GM23248 (cell line): ENCODE measurements around the gene DLEU7. TPM values are rescaled to one million over a fixed set of nuclear protein-coding genes. Genes with fewer than 3 reads are reported as not detected.

Source experiments
- DNase-seq: peaks from one replicate; pipeline ENCODE4 v3.0.0-alpha.2; 2015
- H2AFZ ChIP-seq: fragments of 200-600 bp; sonication (generic); 2 replicates; pipeline ENCODE4 v1.6.1; 2016; ENCODE audit warnings: antibody characterized with exemption
- H3F3A ChIP-seq: fragments of 200-600 bp; sonication (generic); 2 replicates; pipeline ENCODE4 v1.6.1; 2016; ENCODE audit warnings: mild to moderate bottlenecking, antibody characterized with exemption, mixed run types; ENCODE audit not compliant: insufficient read depth
- H3K27ac ChIP-seq: fragments of 200-600 bp; sonication (generic); 2 replicates; pipeline ENCODE4 v1.5.1; 2016; ENCODE audit warnings: mild to moderate bottlenecking
- H3K27me3 ChIP-seq: fragments of 200-600 bp; sonication (generic); replicated peaks from 2 replicates; pipeline ENCODE4 v1.6.1; 2016; ENCODE audit warnings: mild to moderate bottlenecking; ENCODE audit not compliant: insufficient read depth
- H3K36me3 ChIP-seq: fragments of 200-600 bp; sonication (generic); 2 replicates; pipeline ENCODE4 v1.6.1; 2016; ENCODE audit warnings: low read depth, mild to moderate bottlenecking
- H3K4me1 ChIP-seq: fragments of 200-600 bp; sonication (generic); 2 replicates; pipeline ENCODE4 v1.6.1; 2016; ENCODE audit warnings: mild to moderate bottlenecking; ENCODE audit not compliant: insufficient read depth
- H3K4me2 ChIP-seq: fragments of 200-600 bp; sonication (generic); one replicate; pipeline ENCODE4 v1.6.1; 2016; ENCODE audit warnings: mild to moderate bottlenecking; ENCODE audit not compliant: unreplicated experiment
- H3K4me3 ChIP-seq: fragments of 200-600 bp; sonication (generic); 2 replicates; pipeline ENCODE4 v1.5.1; 2016; ENCODE audit warnings: mild to moderate bottlenecking
- H3K79me2 ChIP-seq: fragments of 200-600 bp; sonication (generic); 2 replicates; pipeline ENCODE4 v1.6.1; 2016; ENCODE audit warnings: mild to moderate bottlenecking; ENCODE audit not compliant: insufficient read depth
- H3K9ac ChIP-seq: fragments of 200-600 bp; sonication (generic); 2 replicates; pipeline ENCODE4 v1.6.1; 2016; ENCODE audit warnings: mild to moderate bottlenecking
- H3K9me2 ChIP-seq: fragments of 200-600 bp; sonication (generic); 2 replicates; pipeline ENCODE4 v1.6.1; 2016; ENCODE audit warnings: mixed run types, mild to moderate bottlenecking, moderate library complexity; ENCODE audit not compliant: insufficient read depth
- H3K9me3 ChIP-seq: fragments of 200-600 bp; sonication (generic); one replicate; pipeline ENCODE4 v1.6.1; 2017; ENCODE audit warnings: low read depth
- H4K20me1 ChIP-seq: fragments of 200-600 bp; sonication (generic); 2 replicates; pipeline ENCODE4 v1.6.0; 2016; ENCODE audit not compliant: insufficient read depth
- EZH2 ChIP-seq: fragments of 200-600 bp; sonication (generic); IDR thresholded peaks from 2 replicates; pipeline ENCODE4 v1.6.1; 2018; ENCODE audit warnings: antibody characterized with exemption, mild to moderate bottlenecking; ENCODE audit not compliant: insufficient read depth, poor library complexity, severe bottlenecking
- EZH2phosphoT487 ChIP-seq: fragments of 200-600 bp; sonication (generic); IDR thresholded peaks from 2 replicates; pipeline ENCODE4 v1.6.1; 2018; ENCODE audit warnings: antibody characterized with exemption, moderate library complexity, mild to moderate bottlenecking, low read depth; ENCODE audit not compliant: insufficient read depth
- WGBS, 2 experiments: methylation state at CpG; one replicate each; pipeline ENCODE4 v1.1.6; 2015 to 2017; ENCODE audit warnings: low lambda C conversion rate in 2 of 2, low coverage in 1 of 2; ENCODE audit errors: missing lambda C conversion rate in 2 of 2; 5-methylcytosine and 5-hydroxymethylcytosine counted together
- in situ Hi-C: fragments of 300-500 bp; cut with MboI; formaldehyde crosslinking; loops from 2 replicates; pipeline ENCODE4 v1.15.0; 2020
- polyA plus RNA-seq: library from polyadenylated mRNA; unstranded; fragments of >200 nt; fragmentation: Nextera tagmentation; extraction: Ambion mirVana; gene quantifications from 2 replicates; pipeline ENCODE4 v1.2.1, GENCODE V29; 2016
- total RNA-seq: library from RNA; depleted of rRNA; stranded (reverse); fragments of >200 nt; shearing (Covaris generic); gene quantifications from 2 replicates; pipeline ENCODE4 v1.2.3, GENCODE V29; 2014

The DLEU7 gene
- total and polyA plus RNA-seq, 2 experiments from 2014 or later: not detected

DNA sequence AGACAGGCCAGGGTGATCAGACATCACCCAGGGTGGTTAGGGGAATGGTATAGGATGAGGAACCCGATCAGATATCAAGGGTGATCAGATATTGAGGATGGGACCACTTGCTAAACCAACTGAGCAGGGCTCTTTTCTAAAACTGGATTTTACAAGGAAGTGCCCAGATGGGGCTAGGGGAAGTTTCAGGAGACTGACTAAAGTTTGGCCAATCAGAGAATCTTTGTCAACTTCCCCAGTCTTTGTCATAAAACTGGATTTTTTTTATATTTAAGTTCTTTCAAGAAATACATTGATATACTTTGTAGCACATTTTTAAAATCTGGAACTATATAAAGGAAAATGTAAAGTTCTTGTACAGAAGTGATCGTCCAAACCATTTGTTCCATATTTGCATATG, 30.5 kb upstream of the DLEU7 start:
- Histone ChIP-seq H3F3A (no peaks in the 10 kb centered on the region), H3K36me3 (no peaks in the 10 kb centered on the region), H2AFZ (no peak overlapping the region), H3K9me3 (no peaks in the 10 kb centered on the region), H3K27me3 (0 out of 2 replicates have a peak, but pooled peaks cover 4% of the 10 kb centered on the region), H3K9me2 (no peaks in the 10 kb centered on the region), H3K9ac (no peak overlapping the region), H3K4me2 (no peak overlapping the region), H3K27ac (no peak overlapping the region), H3K79me2 (no peaks in the 10 kb centered on the region), H3K4me3 (no peak overlapping the region), H3K4me1 (no peaks in the 10 kb centered on the region), H4K20me1 (no peaks in the 10 kb centered on the region)
- 79 to 90% methylated on average over 2 of the region's 2 CpGs for WGBS, 2 experiments
- DNase-seq: no peak
- TF ChIP-seq EZH2phosphoT487: no peak
- TF ChIP-seq EZH2: no peak
- in situ Hi-C loops: no loop called here

DNA sequence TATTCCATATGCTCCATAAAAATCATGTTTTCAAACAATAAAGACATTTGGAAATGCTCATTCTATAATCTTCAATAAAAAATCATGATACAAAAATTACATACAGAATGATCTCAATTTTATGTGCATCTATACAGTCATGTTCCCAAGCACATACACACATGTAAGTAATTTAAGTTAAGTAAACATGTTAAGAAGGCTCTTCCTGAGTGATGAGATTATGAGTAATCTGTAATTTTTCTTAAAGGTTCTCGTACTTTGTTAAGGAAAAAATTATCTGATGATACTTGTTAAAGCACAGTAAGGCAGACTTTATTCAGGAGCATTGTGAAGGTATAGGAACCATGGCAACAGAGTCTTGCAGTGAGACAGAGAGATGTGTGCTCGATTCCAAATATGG, 30.0 kb upstream of the DLEU7 start:
- Histone ChIP-seq H3K4me2 (no peak overlapping the region), H3F3A (no peaks in the 10 kb centered on the region), H2AFZ (no peak overlapping the region), H3K4me1 (no peaks in the 10 kb centered on the region), H3K9me3 (no peaks in the 10 kb centered on the region), H3K27ac (no peak overlapping the region), H3K27me3 (0 out of 2 replicates have a peak, but pooled peaks cover under 1% of the 10 kb centered on the region), H3K79me2 (no peaks in the 10 kb centered on the region), H3K9ac (no peak overlapping the region), H3K36me3 (no peaks in the 10 kb centered on the region), H4K20me1 (no peaks in the 10 kb centered on the region), H3K4me3 (no peak overlapping the region), H3K9me2 (no peaks in the 10 kb centered on the region)
- 21 to 30% methylated on average over 2 of the region's 2 CpGs for WGBS, 2 experiments
- in situ Hi-C loops: no loop called here
- no peak for TF ChIP-seq EZH2
- TF ChIP-seq EZH2phosphoT487: no peak
- peak; percentile 25 for DNase-seq

DNA sequence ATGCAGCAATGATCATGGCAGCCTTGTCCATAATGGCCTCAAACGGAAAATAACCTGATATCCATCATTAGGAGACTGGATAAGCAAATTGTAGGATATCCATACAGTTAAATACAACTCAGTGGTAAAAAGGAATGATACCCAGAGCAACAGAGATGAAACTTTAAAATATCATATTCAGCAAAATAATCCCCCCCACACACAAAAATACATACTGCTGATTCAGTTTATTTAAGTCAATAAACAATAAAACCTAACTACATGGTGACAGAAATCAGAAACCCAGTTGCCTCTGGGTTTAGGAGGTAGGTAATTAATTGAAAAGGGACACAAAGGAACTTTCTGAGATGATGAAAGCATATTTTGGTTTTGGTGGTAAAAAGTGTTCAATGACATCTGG, 27.9 kb upstream of the DLEU7 start:
- H3K4me2 ChIP-seq: no peak overlapping the region
- no peaks in the 10 kb centered on the region for H4K20me1 ChIP-seq
- H3K36me3 ChIP-seq: no peaks in the 10 kb centered on the region
- no peaks in the 10 kb centered on the region for H3K9me3 ChIP-seq
- H3F3A ChIP-seq: no peaks in the 10 kb centered on the region
- no peaks in the 10 kb centered on the region for H3K27me3 ChIP-seq
- H3K4me1 ChIP-seq: no peaks in the 10 kb centered on the region
- no peaks in the 10 kb centered on the region for H3K79me2 ChIP-seq
- H3K4me3 ChIP-seq: no peak overlapping the region
- H2AFZ ChIP-seq: no peak overlapping the region
- no peaks in the 10 kb centered on the region for H3K9me2 ChIP-seq
- WGBS, 2 experiments: 61 to 76% methylated on average over 1 of the region's 1 CpG
- H3K9ac ChIP-seq: no peak overlapping the region
- H3K27ac ChIP-seq: no peak overlapping the region
- in situ Hi-C loops: no loop called here
- TF ChIP-seq EZH2: no peak
- TF ChIP-seq EZH2phosphoT487: no peak
- DNase-seq: no peak

DNA sequence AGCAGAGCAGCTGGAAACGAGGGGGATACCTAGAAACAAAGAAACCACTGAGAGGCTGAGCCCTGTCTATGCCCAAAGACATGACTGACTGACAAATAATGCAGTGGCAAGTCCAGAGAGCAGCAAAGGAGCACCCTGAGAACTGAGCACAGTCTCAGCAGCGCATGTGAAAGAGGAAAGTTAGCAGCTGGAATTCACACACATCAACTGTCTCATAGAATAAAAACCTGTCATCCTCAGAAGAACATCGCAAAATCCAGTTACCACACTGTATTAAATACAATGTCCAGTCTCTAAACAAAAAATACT, 24.1 kb upstream of the DLEU7 start:
- Histone ChIP-seq H3K36me3 (no peaks in the 10 kb centered on the region), H3F3A (no peaks in the 10 kb centered on the region), H3K4me2 (no peak overlapping the region), H3K4me3 (no peak overlapping the region), H3K79me2 (no peaks in the 10 kb centered on the region), H3K9me2 (no peaks in the 10 kb centered on the region), H3K9ac (no peak overlapping the region), H2AFZ (no peak overlapping the region), H3K27me3 (no peaks in the 10 kb centered on the region), H3K4me1 (no peaks in the 10 kb centered on the region), H3K27ac (no peak overlapping the region), H4K20me1 (no peaks in the 10 kb centered on the region), H3K9me3 (no peaks in the 10 kb centered on the region)
- no peak for DNase-seq
- 63 to 66% methylated on average over 3 of the region's 3 CpGs for WGBS, 2 experiments
- TF ChIP-seq EZH2 (no peak), EZH2phosphoT487 (no peak)
- in situ Hi-C loops: no loop called here
